HG03469 (cell line): ENCODE results near the gene PPDPF.
A peak's percentile ranks its signal among the peaks of the same experiment; 100 is the strongest.

ENCODE experiments used
- ATAC-seq: cut with Tn5 transposase; IDR thresholded peaks from one replicate; pipeline ENCODE4 v1.9.1; 2021; ENCODE audit warnings: mild to moderate bottlenecking, moderate library complexity, moderate number of reproducible peaks; ENCODE audit not compliant: unreplicated experiment

PPDPF gene

GRCh38 chr20:63519668-63520503, 679 bp upstream of the PPDPF start:
- peak; percentile 23 for ATAC-seq

- no peak for ATAC-seq
Observed at GRCh38 chr20:63520934-63521601, 503 bp downstream of the PPDPF start.

GRCh38 chr20:63521602-63522001, 1.0 kb downstream of the PPDPF start:
- no peak for ATAC-seq

- ATAC-seq: no peak
Observed at GRCh38 chr20:63522091-63522868, 1.7 kb downstream of the PPDPF start.

- ATAC-seq: no peak
Observed at GRCh38 chr20:63522981-63523611, 2.5 kb downstream of the PPDPF start.

GRCh38 chr20:63525185-63525584, 4.6 kb downstream of the PPDPF start:
- ATAC-seq: no peak

GRCh38 chr20:63525971-63526370, 5.4 kb downstream of the PPDPF start:
- ATAC-seq: no peak

- no peak for ATAC-seq
Observed at GRCh38 chr20:63527184-63527583, 6.6 kb downstream of the PPDPF start.

- ATAC-seq: no peak
Observed at GRCh38 chr20:63529180-63529860, 8.8 kb downstream of the PPDPF start.

- ATAC-seq: no peak
Observed at GRCh38 chr20:63529861-63530787, 9.6 kb downstream of the PPDPF start.

GRCh38 chr20:63530788-63531160, 10.2 kb downstream of the PPDPF start:
- no peak for ATAC-seq

GRCh38 chr20:63531686-63532448, 11.3 kb downstream of the PPDPF start:
- no peak for ATAC-seq

GRCh38 chr20:63532449-63532971, 11.9 kb downstream of the PPDPF start:
- ATAC-seq: no peak

- ATAC-seq: no peak
Observed at GRCh38 chr20:63533388-63533787, 12.8 kb downstream of the PPDPF start.

- ATAC-seq: no peak
Observed at GRCh38 chr20:63533871-63534393, 13.4 kb downstream of the PPDPF start.

GRCh38 chr20:63534427-63534830, 13.9 kb downstream of the PPDPF start:
- no peak for ATAC-seq

- ATAC-seq: no peak
Observed at GRCh38 chr20:63534831-63535651, 14.5 kb downstream of the PPDPF start.
